OCI-LY1 (cell line): ENCODE data around the gene SHROOM1.

Experiments used
- H2AFZ ChIP-seq: fragments of 200-600 bp; sonication (generic), shearing (Covaris generic); 2 replicates; pipeline ENCODE4 v1.6.0; 2014; ENCODE audit warnings: antibody characterized with exemption, mild to moderate bottlenecking, low read length
- H3F3A ChIP-seq: fragments of 200-600 bp; sonication (generic), shearing (Covaris generic); 2 replicates; pipeline ENCODE4 v1.6.0; 2014; ENCODE audit warnings: mild to moderate bottlenecking, antibody characterized with exemption, low read length, moderate library complexity; ENCODE audit not compliant: insufficient read depth
- H3K27ac ChIP-seq: fragments of 200-600 bp; sonication (generic); 2 replicates; pipeline ENCODE4 v1.5.1; 2014; ENCODE audit warnings: low read length, mixed run types, mild to moderate bottlenecking, low read depth; ENCODE audit not compliant: poor library complexity, severe bottlenecking
- H3K27me3 ChIP-seq: fragments of 200-600 bp; sonication (generic); 2 replicates; pipeline ENCODE4 v1.6.0; 2014; ENCODE audit warnings: antibody characterized with exemption, mild to moderate bottlenecking, low read length, moderate library complexity; ENCODE audit not compliant: insufficient read depth
- H3K36me3 ChIP-seq: fragments of 200-600 bp; sonication (generic); 2 replicates; pipeline ENCODE4 v1.6.1; 2014; ENCODE audit warnings: mild to moderate bottlenecking, antibody characterized with exemption, low read length, moderate library complexity, mixed read lengths; ENCODE audit not compliant: insufficient read depth
- H3K4me1 ChIP-seq: fragments of 200-600 bp; sonication (generic); 2 replicates; pipeline ENCODE4 v1.5.1; 2014; ENCODE audit warnings: mild to moderate bottlenecking, low read length, moderate library complexity; ENCODE audit not compliant: insufficient read depth, severe bottlenecking
- H3K4me2 ChIP-seq: fragments of 200-600 bp; sonication (generic), shearing (Covaris generic); 2 replicates; pipeline ENCODE4 v1.6.1; 2014; ENCODE audit warnings: low read length
- H3K4me3 ChIP-seq: fragments of 200-600 bp; sonication (generic); 2 replicates; pipeline ENCODE4 v1.5.1; 2014; ENCODE audit warnings: low read length, low read depth, mild to moderate bottlenecking, mixed read lengths; ENCODE audit not compliant: poor library complexity, severe bottlenecking
- H3K79me2 ChIP-seq: fragments of 200-600 bp; shearing (Covaris generic); 2 replicates; pipeline ENCODE4 v1.6.1; 2016; ENCODE audit warnings: mixed run types, low read length, mixed read lengths; ENCODE audit not compliant: insufficient read depth
- H3K9ac ChIP-seq: fragments of 200-600 bp; sonication (generic), shearing (Covaris generic); 2 replicates; pipeline ENCODE4 v1.6.1; 2014; ENCODE audit warnings: mild to moderate bottlenecking, low read length, mixed read lengths
- H3K9me2 ChIP-seq: fragments of 200-600 bp; sonication (generic), shearing (Covaris generic); 2 replicates; pipeline ENCODE4 v1.6.1; 2014; ENCODE audit warnings: low read depth, mild to moderate bottlenecking, low read length, mixed read lengths
- H3K9me3 ChIP-seq: fragments of 200-600 bp; shearing (Covaris generic); 2 replicates; pipeline ENCODE4 v1.6.1; 2014; ENCODE audit warnings: low read length, mixed read lengths
- H4K20me1 ChIP-seq: fragments of 200-600 bp; sonication (generic), shearing (Covaris generic); 2 replicates; pipeline ENCODE4 v1.6.0; 2016; ENCODE audit warnings: mild to moderate bottlenecking, low read length; ENCODE audit not compliant: insufficient read depth
- CTCF ChIP-seq: fragments of 200-600 bp; sonication (generic), shearing (Covaris generic); IDR thresholded peaks from 2 replicates; pipeline ENCODE4 v1.5.1; 2017; ENCODE audit warnings: mild to moderate bottlenecking, antibody characterized with exemption, low read length, moderate library complexity, mixed read lengths
- EZH2 ChIP-seq: fragments of 200-600 bp; sonication (generic), shearing (Covaris generic); IDR thresholded peaks from 2 replicates; pipeline ENCODE4 v1.8.0; 2017; ENCODE audit warnings: borderline replicate concordance, mixed run types, mild to moderate bottlenecking, antibody characterized with exemption, low read length, moderate library complexity, mixed read lengths

The SHROOM1 gene

DNA sequence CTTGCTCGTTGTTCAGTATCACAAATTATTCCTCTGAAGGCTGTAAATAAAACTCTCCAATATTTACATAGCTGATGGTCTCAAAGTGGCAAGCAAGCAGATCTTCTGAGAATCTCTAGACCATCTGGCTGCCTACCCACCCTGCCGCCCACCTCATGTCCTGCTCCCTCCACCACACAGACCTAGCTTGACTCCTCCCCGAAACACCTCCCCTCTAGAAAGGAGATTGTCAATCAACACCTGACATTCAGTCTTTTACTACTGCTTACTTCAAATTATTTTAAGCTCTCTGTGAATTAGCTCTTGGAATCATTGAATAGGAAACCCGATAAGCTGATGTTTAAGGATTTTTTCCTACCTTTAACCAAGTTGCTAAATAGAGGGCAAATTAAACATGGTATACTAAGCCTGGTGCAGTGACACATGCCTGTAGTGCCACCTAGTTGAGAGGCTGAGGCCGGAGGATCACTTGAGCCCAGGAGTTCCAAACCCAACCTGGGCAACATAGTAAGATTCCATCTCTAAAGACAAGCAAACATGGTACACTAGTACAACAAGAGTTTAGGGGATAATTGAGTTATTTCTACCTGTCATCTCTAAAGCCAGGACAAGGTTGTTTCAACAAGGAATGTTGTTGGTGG, 28.3 kb downstream of the SHROOM1 start:
- Histone ChIP-seq H2AFZ (no peak overlapping the region), H3K27ac (no peak overlapping the region), H3K27me3 (no peaks in the 10 kb centered on the region), H3K4me2 (no peak overlapping the region), H3K4me3 (no peak overlapping the region), H4K20me1 (no peaks in the 10 kb centered on the region), H3K79me2 (no peaks in the 10 kb centered on the region), H3K4me1 (no peaks in the 10 kb centered on the region), H3F3A (no peaks in the 10 kb centered on the region), H3K9me2 (no peaks in the 10 kb centered on the region), H3K9ac (no peak overlapping the region), H3K36me3 (no peaks in the 10 kb centered on the region), H3K9me3 (no peaks in the 10 kb centered on the region)
- no peak for TF ChIP-seq CTCF
- no peak for TF ChIP-seq EZH2

DNA sequence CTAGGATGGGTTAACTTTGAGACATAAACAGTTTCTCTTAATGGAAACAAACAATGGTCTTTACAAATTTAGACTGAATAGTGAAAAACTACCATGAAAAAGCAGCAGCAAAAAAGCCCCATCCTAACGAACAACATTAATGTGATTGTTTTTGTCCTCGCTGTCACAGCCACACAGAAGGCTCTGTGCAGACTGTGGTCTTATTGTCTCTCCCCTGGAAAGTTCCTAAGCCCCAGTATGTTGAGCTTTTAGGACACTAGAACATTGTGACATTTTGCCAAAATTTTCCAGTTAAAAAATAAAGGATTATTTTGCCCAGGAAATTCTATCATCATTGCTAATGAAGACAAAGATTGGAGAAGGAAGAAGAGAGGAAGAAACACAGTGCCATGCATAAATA, 29.9 kb downstream of the SHROOM1 start:
- Histone ChIP-seq H3K36me3 (no peaks in the 10 kb centered on the region), H3K4me1 (no peaks in the 10 kb centered on the region), H4K20me1 (no peaks in the 10 kb centered on the region), H3K79me2 (no peaks in the 10 kb centered on the region), H3K9me2 (no peaks in the 10 kb centered on the region), H2AFZ (no peak overlapping the region), H3K9me3 (no peaks in the 10 kb centered on the region), H3K4me2 (no peak overlapping the region), H3K4me3 (no peak overlapping the region), H3K27ac (no peak overlapping the region), H3K9ac (no peak overlapping the region), H3F3A (no peaks in the 10 kb centered on the region), H3K27me3 (no peaks in the 10 kb centered on the region)
- no peak for TF ChIP-seq EZH2
- TF ChIP-seq CTCF, result no peak

- Histone ChIP-seq H4K20me1 (no peaks in the 10 kb centered on the region), H3K9me3 (no peaks in the 10 kb centered on the region), H3F3A (no peaks in the 10 kb centered on the region), H3K79me2 (no peaks in the 10 kb centered on the region), H3K36me3 (no peaks in the 10 kb centered on the region), H3K9ac (no peak overlapping the region), H3K9me2 (no peaks in the 10 kb centered on the region), H2AFZ (no peak overlapping the region), H3K27ac (no peak overlapping the region), H3K4me3 (no peak overlapping the region), H3K27me3 (peaks cover 3% of the 10 kb centered on the region; the same call in 1 of the 2 replicates), H3K4me1 (no peaks in the 10 kb centered on the region), H3K4me2 (no peak overlapping the region)
- TF ChIP-seq CTCF (no peak), EZH2 (no peak)
Observed at GRCh38 chr5:132799392-132799791, 31.1 kb downstream of the SHROOM1 start.
